Tibial nerve (tissue), 4 donors: ENCODE data around the gene RFESD. TPM values are rescaled to one million over a fixed set of nuclear protein-coding genes. Genes with fewer than 3 reads are reported as not detected.

Experiments
- DNase-seq, 2 donors: peaks; one replicate each; pipeline ENCODE4 v3.0.0-alpha.2; 2019; ENCODE audit warnings: low spot score in 2 of 2
- H3K27ac ChIP-seq, 4 donors: fragments of 200-600 bp; sonication (generic) in 3 of 4; one replicate each; pipeline ENCODE4 v1.5.1; 2017 to 2019; ENCODE audit warnings: mild to moderate bottlenecking in 1 of 4
- H3K27me3 ChIP-seq, 2 donors: fragments of 200-600 bp; sonication (generic) in 1 of 2; one replicate each; pipeline versions ENCODE4 v1.5.1 to v1.6.0; 2017 to 2019
- H3K36me3 ChIP-seq, 3 donors: fragments of 200-600 bp; sonication (generic); one replicate each; pipeline ENCODE4 v1.5.1; 2018 to 2019
- H3K4me1 ChIP-seq, 4 donors: fragments of 200-600 bp; sonication (generic) in 3 of 4; one replicate each; pipeline ENCODE4 v1.5.1; 2017 to 2019
- H3K4me3 ChIP-seq, 4 donors: fragments of 200-600 bp; sonication (generic) in 3 of 4; one replicate each; pipeline ENCODE4 v1.5.1; 2017 to 2019; ENCODE audit warnings: mild to moderate bottlenecking in 1 of 4, moderate library complexity in 1 of 4
- H3K9me3 ChIP-seq, 4 donors: fragments of 200-600 bp; sonication (generic) in 3 of 4; one replicate each; pipeline ENCODE4 v1.5.1; 2017 to 2019
- CTCF ChIP-seq, 5 experiments: fragments of 200-600 bp in 3 of 5; fragments of 450-650 bp in 2 of 5; sonication (generic) in 3 of 5; IDR thresholded peaks; one replicate each; pipeline ENCODE4 v1.5.1; 2016 to 2019; ENCODE audit warnings: antibody characterized with exemption in 5 of 5, mild to moderate bottlenecking in 3 of 5, moderate library complexity in 2 of 5
- EP300 ChIP-seq, 2 donors: sonication (generic); formaldehyde crosslinking; IDR thresholded peaks; one replicate each; pipeline ENCODE4 v1.6.1; 2017; ENCODE audit warnings: antibody characterized with exemption in 2 of 2, mild to moderate bottlenecking in 1 of 2
- POLR2A ChIP-seq, 2 donors: fragments of 450-650 bp; IDR thresholded peaks; one replicate each; pipeline ENCODE4 v1.6.1; 2017; ENCODE audit warnings: antibody characterized with exemption in 2 of 2, mild to moderate bottlenecking in 2 of 2, moderate library complexity in 2 of 2
- WGBS, 2 donors: methylation state at CpG; one replicate each; pipeline ENCODE4 v1.1.5; 2018; 5-methylcytosine and 5-hydroxymethylcytosine counted together
- total RNA-seq, 4 donors: library from RNA; depleted of rRNA; stranded (reverse); fragments of >200 nt; gene quantifications; one replicate each; pipeline ENCODE4 v1.1.0, GENCODE V29; 2016

The RFESD gene
- total RNA-seq, 4 donors from 2014 or later: 0.98 to 2.1 (median 1.3) TPM

- TF ChIP-seq CTCF (IDR thresholded peaks at IDR 0.05): no peak
- no peak for TF ChIP-seq POLR2A (IDR thresholded peaks at IDR 0.05)
- no peak for TF ChIP-seq EP300 (IDR thresholded peaks at IDR 0.05)
- no peaks in the 10 kb centered on the region for H3K36me3 ChIP-seq
These were observed 36.9 kb upstream of the RFESD start for GRCh38 chr5:95609711-95610110.

DNA sequence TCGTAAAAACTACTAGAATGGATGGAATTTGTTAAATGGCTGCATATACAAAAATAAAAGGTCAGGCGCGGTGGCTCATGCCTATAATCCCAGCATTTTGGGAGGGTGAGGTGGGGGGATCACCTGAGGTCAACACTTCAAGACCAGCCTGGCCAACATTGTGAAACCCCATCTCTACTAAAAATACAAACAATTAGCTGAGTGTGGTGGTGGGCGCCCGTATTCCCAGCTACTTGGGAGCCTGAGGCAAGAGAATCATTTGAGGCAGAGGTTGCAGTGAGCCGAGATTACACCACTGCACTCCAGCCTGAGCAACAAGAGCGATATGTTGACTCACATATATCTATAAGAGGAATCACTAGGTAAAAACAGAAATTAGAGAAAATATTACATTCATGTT is 36.0 kb upstream of the RFESD start:
- Histone ChIP-seq H3K9me3 (peaks cover 0 to 19% (median 3%) of the 10 kb centered on the region in 4 donors), H3K4me1 (no peaks in the 10 kb centered on the region), H3K36me3 (no peaks in the 10 kb centered on the region), H3K4me3 (no peak overlapping the region), H3K27ac (no peak overlapping the region), H3K27me3 (no peaks in the 10 kb centered on the region)
- TF ChIP-seq CTCF (IDR thresholded peaks at IDR 0.05): no peak
- no peak for TF ChIP-seq EP300 (IDR thresholded peaks at IDR 0.05)
- TF ChIP-seq POLR2A (IDR thresholded peaks at IDR 0.05): no peak
- no peak for DNase-seq
- WGBS, 2 donors: 82 to 84% methylated on average over 7 of the region's 7 CpGs

More at GRCh38 chr5:95609711-95610110, 36.9 kb upstream of the RFESD start:
- Histone ChIP-seq H3K4me3 (no peak overlapping the region), H3K9me3 (peaks cover 0 to 19% (median 3%) of the 10 kb centered on the region in 4 donors), H3K27me3 (no peaks in the 10 kb centered on the region), H3K27ac (no peak overlapping the region), H3K4me1 (no peaks in the 10 kb centered on the region)
- WGBS, 2 donors: 72 to 81% methylated on average over 3 of the region's 3 CpGs
- no peak for DNase-seq

DNA sequence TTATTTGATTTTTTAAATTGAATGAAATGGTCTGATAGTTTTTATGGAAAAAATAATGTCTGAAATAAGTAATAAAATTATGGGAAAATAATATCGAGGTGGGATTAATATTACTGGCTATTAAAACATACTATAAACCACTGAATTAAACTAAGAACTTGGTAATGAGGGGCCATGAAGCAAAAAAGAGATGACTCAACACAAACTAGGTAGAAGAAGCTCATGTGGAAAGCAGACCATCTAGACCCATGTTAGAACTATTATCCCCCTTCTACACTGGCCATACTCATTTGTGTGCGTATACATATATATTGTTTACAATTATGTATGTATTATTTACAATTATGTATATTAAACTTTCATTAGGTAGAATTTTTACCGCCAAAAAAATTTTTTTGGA is 35.2 kb upstream of the RFESD start:
- Histone ChIP-seq H3K4me3 (no peak overlapping the region), H3K27me3 (no peaks in the 10 kb centered on the region), H3K27ac (no peak overlapping the region), H3K4me1 (no peaks in the 10 kb centered on the region), H3K36me3 (no peaks in the 10 kb centered on the region), H3K9me3 (peaks cover 0 to 19% (median 3%) of the 10 kb centered on the region in 4 donors)
- WGBS, 2 donors: 93 to 97% methylated on average over 3 of the region's 3 CpGs
- TF ChIP-seq POLR2A (IDR thresholded peaks at IDR 0.05) (no peak), CTCF (IDR thresholded peaks at IDR 0.05) (no peak), EP300 (IDR thresholded peaks at IDR 0.05) (no peak)
- no peak for DNase-seq

- H3K27ac ChIP-seq: no peak overlapping the region
- TF ChIP-seq POLR2A (IDR thresholded peaks at IDR 0.05): no peak
- TF ChIP-seq EP300 (IDR thresholded peaks at IDR 0.05): no peak
- TF ChIP-seq CTCF (IDR thresholded peaks at IDR 0.05): no peak
- DNase-seq: no peak
- no peak overlapping the region for H3K4me3 ChIP-seq
- H3K27me3 ChIP-seq: no peaks in the 10 kb centered on the region
- no peaks in the 10 kb centered on the region for H3K4me1 ChIP-seq
- H3K9me3 ChIP-seq: peaks cover 0 to 19% (median 3%) of the 10 kb centered on the region in 4 donors
- WGBS, 2 donors: 94 to 95% methylated on average over 1 of the region's 1 CpG
- H3K36me3 ChIP-seq: no peaks in the 10 kb centered on the region
These were observed 33.1 kb upstream of the RFESD start for GRCh38 chr5:95613514-95613913.

DNA sequence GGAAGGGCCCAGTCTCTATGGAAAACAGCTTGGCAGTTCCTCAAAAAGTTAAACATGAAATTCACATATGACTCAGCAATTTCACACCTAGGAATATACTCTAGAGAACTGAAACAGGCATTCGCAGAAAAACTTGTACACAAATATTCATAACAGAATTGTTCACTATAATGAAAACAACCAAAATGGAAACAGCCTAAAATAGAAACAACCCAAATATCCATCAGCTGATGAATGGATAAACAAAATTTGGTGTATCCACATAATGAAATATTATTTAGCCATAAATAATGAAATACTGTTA is 31.5 kb upstream of the RFESD start:
- Histone ChIP-seq H3K36me3 (no peaks in the 10 kb centered on the region), H3K4me1 (peaks cover 0 to 11% (median 9%) of the 10 kb centered on the region in 4 donors), H3K9me3 (peaks cover 0 to 19% (median 3%) of the 10 kb centered on the region in 4 donors), H3K27ac (no peak overlapping the region), H3K4me3 (no peak overlapping the region), H3K27me3 (no peaks in the 10 kb centered on the region)
- 84 to 86% methylated on average over 1 of the region's 1 CpG for WGBS, 2 donors
- TF ChIP-seq POLR2A (IDR thresholded peaks at IDR 0.05): no peak
- no peak for TF ChIP-seq EP300 (IDR thresholded peaks at IDR 0.05)
- no peak for TF ChIP-seq CTCF (IDR thresholded peaks at IDR 0.05)
- no peak for DNase-seq
